HL-60 (cell line): ENCODE measurements around the gene PCDHGA1.
A peak's percentile ranks its signal among the peaks of the same experiment; 100 is the strongest.

Experiments used
- DNase-seq, 2 experiments: peaks; one replicate each; pipeline ENCODE4 v3.0.0-alpha.2; 2010 to 2020; ENCODE audit warnings: low read depth in 1 of 2, low spot score in 1 of 2
- H3K27ac ChIP-seq: fragments of 250-450 bp; sonication (Bioruptor Pico); replicated peaks from 2 replicates; pipeline ENCODE4 v1.5.1; 2020; ENCODE audit warnings: mild to moderate bottlenecking, moderate library complexity
- H3K27me3 ChIP-seq: fragments of 250-450 bp; sonication (Bioruptor Pico); 2 replicates; pipeline ENCODE4 v1.5.1; 2021; ENCODE audit warnings: mild to moderate bottlenecking, moderate library complexity; ENCODE audit not compliant: insufficient read depth, poor library complexity, severe bottlenecking
- H3K4me3 ChIP-seq: replicated peaks from 2 replicates; pipeline ENCODE4 v1.5.1; 2011; ENCODE audit warnings: mild to moderate bottlenecking, control low read depth, low read length; ENCODE audit not compliant: insufficient read depth
- CTCF ChIP-seq: IDR thresholded peaks from one replicate; pipeline ENCODE4 v1.5.1; 2011; ENCODE audit warnings: low read length, control low read depth, inconsistent platforms; ENCODE audit not compliant: insufficient read depth
- GABPA ChIP-seq: IDR thresholded peaks from 2 replicates; pipeline ENCODE4 v1.6.1; 2012; ENCODE audit warnings: low read depth
- POLR2AphosphoS5 ChIP-seq: IDR thresholded peaks from 2 replicates; pipeline ENCODE4 v1.6.1; 2012; ENCODE audit warnings: low read depth
- REST ChIP-seq: IDR thresholded peaks from 2 replicates; pipeline ENCODE4 v1.6.1; 2012; ENCODE audit warnings: low read depth; ENCODE audit not compliant: insufficient replicate concordance
- SPI1 ChIP-seq: IDR thresholded peaks from 2 replicates; pipeline ENCODE4 v1.6.1; 2012; ENCODE audit warnings: low read depth, mild to moderate bottlenecking, borderline replicate concordance

The PCDHGA1 gene

GRCh38 chr5:141366016-141366896 is 35.9 kb downstream of the PCDHGA1 start:
- H3K4me3 ChIP-seq: no peak overlapping the region
- TF ChIP-seq GABPA (no peak), SPI1 (no peak), REST (no peak), POLR2AphosphoS5 (no peak), CTCF (no peak)
- no peaks in the 10 kb centered on the region for H3K27me3 ChIP-seq
- no peak overlapping the region for H3K27ac ChIP-seq
- no peak for DNase-seq

- Histone ChIP-seq H3K4me3 (peak within 1 kb of the TSS; percentile 56), H3K27me3 (no peaks in the 10 kb centered on the region), H3K27ac (no peak within 1 kb of the TSS)
- TF ChIP-seq CTCF: peak; percentile 70
- TF ChIP-seq POLR2AphosphoS5: no peak
- TF ChIP-seq SPI1: no peak
- no peak for TF ChIP-seq GABPA
- peak; percentile 27 for TF ChIP-seq REST
- peak; percentile 55 to 81 for DNase-seq
Measured at GRCh38 chr5:141369994-141370848, 39.9 kb downstream of the PCDHGA1 start, which contains the start of gene PCDHGB3. TSS of gene PCDHGB3 (plus strand) at chr5:141370242. CDS start at chr5:141370395, 153 bp downstream.

GRCh38 chr5:141371572-141372475 is 41.5 kb downstream of the PCDHGA1 start:
- H3K4me3 ChIP-seq: no peak overlapping the region
- DNase-seq: no peak
- no peaks in the 10 kb centered on the region for H3K27me3 ChIP-seq
- TF ChIP-seq CTCF: no peak
- no peak for TF ChIP-seq SPI1
- no peak for TF ChIP-seq GABPA
- no peak for TF ChIP-seq POLR2AphosphoS5
- no peak for TF ChIP-seq REST
- H3K27ac ChIP-seq: no peak overlapping the region
